ENCODE data around the gene ATG4A. TPM values are rescaled to one million over a fixed set of nuclear protein-coding genes. Genes with fewer than 3 reads are reported as not detected.

ATG4A gene
- polyA plus RNA-seq, 3 donors = 6.6 to 16.8 (median 16.6) TPM

DNA sequence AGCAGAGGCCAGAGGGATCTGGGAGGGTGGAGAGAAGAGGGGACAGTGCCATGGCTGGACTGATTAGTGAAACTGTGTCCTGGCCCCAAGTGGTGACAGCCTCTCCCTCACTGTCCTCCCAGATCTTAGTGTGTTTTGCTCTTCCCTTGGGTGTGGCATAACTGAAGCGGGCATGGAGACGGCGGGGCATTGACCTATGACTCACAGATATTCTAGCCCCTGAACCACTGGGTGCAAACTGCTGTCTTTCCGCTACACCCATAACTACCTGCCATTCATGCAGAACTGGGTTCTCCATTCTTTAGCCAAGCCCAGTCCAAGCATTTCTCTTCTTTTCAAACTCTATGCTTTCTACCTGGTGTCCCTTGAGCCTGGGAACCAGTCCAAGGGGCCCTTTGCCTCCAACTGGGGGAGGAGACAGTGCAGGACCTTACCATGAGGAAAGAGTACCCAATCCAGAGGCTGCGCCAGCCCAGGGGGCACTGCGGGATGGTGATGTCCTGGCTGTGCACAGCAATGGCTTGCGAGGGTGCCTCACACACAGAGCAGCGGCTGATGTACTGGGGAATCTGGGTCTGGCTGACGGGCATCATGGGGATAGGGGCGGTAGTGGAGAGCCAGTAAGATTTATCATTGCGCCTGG, 67.6 kb downstream of the ATG4A start:
- peaks cover 2% of the 10 kb centered on the region for H3K4me1 Mint-ChIP-seq
- 96% methylated on average over 9 of the region's 11 CpGs for WGBS (ENCODE audit: insufficient coverage)
- no peak overlapping the region for H3K4me3 Mint-ChIP-seq
- Histone ChIP-seq H3K27ac (ENCODE audit: low read depth in 1 of 2, low read length in 2 of 2) (no peak overlapping the region), H3K27me3 (ENCODE audit: control insufficient read depth in 2 of 2, insufficient read depth in 2 of 2, low read length in 2 of 2) (no peaks in the 10 kb centered on the region), H3K4me2 (replicated peaks; ENCODE audit: extremely low read depth, low read length, poor library complexity, severe bottlenecking) (no peak overlapping the region), H3K9me3 (replicated peaks in 1 of 2; ENCODE audit: control insufficient read depth in 1 of 2, insufficient read depth in 1 of 2, low read length in 2 of 2) (no peaks in the 10 kb centered on the region), H3K4me1 (ENCODE audit: control insufficient read depth in 1 of 2, insufficient read depth in 2 of 2, low read length in 2 of 2) (no peaks in the 10 kb centered on the region), H3K4me3 (replicated peaks in 1 of 3; ENCODE audit: low read depth in 2 of 3, low read length in 3 of 3) (no peak overlapping the region), H2AFZ (ENCODE audit: insufficient read depth, low read depth, low read length, poor library complexity, severe bottlenecking) (no peak overlapping the region), H4K20me1 (ENCODE audit: insufficient read depth, low read length) (no peaks in the 10 kb centered on the region), H3K79me2 (ENCODE audit: insufficient read depth, low read length) (no peaks in the 10 kb centered on the region), H3K36me3 (replicated peaks in 1 of 2; ENCODE audit: control insufficient read depth in 1 of 2, insufficient read depth in 2 of 2, low read length in 2 of 2) (peaks cover 7 to 10% of the 10 kb centered on the region in 2 donors), H3K9ac (ENCODE audit: insufficient read depth, low read length, poor library complexity, severe bottlenecking) (no peak overlapping the region)
- peaks cover 0 to 3% (median 0%) of the 10 kb centered on the region in 7 donors for H3K9me3 Mint-ChIP-seq
- intact Hi-C loops (cut with micrococcal nuclease) = no loop called here
- no peak overlapping the region for H3K27ac Mint-ChIP-seq
- peaks cover 0 to 9% (median 0%) of the 10 kb centered on the region in 3 donors for H3K27me3 Mint-ChIP-seq (ENCODE audit: low read depth in 3 of 3)
- TF ChIP-seq, protein P1, sequence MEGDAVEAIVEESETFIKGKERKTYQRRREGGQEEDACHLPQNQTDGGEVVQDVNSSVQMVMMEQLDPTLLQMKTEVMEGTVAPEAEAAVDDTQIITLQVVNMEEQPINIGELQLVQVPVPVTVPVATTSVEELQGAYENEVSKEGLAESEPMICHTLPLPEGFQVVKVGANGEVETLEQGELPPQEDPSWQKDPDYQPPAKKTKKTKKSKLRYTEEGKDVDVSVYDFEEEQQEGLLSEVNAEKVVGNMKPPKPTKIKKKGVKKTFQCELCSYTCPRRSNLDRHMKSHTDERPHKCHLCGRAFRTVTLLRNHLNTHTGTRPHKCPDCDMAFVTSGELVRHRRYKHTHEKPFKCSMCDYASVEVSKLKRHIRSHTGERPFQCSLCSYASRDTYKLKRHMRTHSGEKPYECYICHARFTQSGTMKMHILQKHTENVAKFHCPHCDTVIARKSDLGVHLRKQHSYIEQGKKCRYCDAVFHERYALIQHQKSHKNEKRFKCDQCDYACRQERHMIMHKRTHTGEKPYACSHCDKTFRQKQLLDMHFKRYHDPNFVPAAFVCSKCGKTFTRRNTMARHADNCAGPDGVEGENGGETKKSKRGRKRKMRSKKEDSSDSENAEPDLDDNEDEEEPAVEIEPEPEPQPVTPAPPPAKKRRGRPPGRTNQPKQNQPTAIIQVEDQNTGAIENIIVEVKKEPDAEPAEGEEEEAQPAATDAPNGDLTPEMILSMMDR (IDR thresholded peaks at IDR 0.05) = no peak
- H3K36me3 Mint-ChIP-seq = peaks cover 11 to 13% of the 10 kb centered on the region in 2 donors
- DNase-seq = no peak

DNA sequence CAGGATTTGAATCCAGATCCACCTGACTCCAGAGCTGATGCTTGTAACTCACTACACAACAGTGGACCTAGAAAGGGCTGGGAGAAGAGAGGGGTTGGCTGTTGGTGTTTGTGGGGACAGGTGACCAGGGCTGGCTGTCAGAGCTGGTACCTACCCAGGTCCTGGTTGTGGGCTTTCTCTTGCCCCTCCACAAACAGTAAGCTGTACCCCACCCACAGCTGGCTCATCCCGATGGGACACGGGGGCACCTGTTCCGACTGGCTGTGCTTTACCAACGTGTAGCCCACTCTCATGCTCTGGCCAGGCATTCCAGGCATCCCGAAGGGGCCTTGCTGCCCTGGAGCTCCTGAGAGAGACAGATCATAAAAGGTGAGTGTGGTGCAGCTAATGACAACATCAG, 68.7 kb downstream of the ATG4A start:
- no peak for DNase-seq
- Histone ChIP-seq H3K27ac (ENCODE audit: low read depth in 1 of 2, low read length in 2 of 2) (no peak overlapping the region), H4K20me1 (ENCODE audit: insufficient read depth, low read length) (no peaks in the 10 kb centered on the region), H3K9ac (ENCODE audit: insufficient read depth, low read length, poor library complexity, severe bottlenecking) (no peak overlapping the region), H3K9me3 (replicated peaks in 1 of 2; ENCODE audit: control insufficient read depth in 1 of 2, insufficient read depth in 1 of 2, low read length in 2 of 2) (no peaks in the 10 kb centered on the region), H3K79me2 (ENCODE audit: insufficient read depth, low read length) (no peaks in the 10 kb centered on the region), H3K4me1 (ENCODE audit: control insufficient read depth in 1 of 2, insufficient read depth in 2 of 2, low read length in 2 of 2) (no peaks in the 10 kb centered on the region), H2AFZ (ENCODE audit: insufficient read depth, low read depth, low read length, poor library complexity, severe bottlenecking) (no peak overlapping the region), H3K4me2 (replicated peaks; ENCODE audit: extremely low read depth, low read length, poor library complexity, severe bottlenecking) (no peak overlapping the region), H3K27me3 (ENCODE audit: control insufficient read depth in 2 of 2, insufficient read depth in 2 of 2, low read length in 2 of 2) (no peaks in the 10 kb centered on the region), H3K36me3 (replicated peaks in 1 of 2; ENCODE audit: control insufficient read depth in 1 of 2, insufficient read depth in 2 of 2, low read length in 2 of 2) (peaks cover 4 to 8% of the 10 kb centered on the region in 2 donors), H3K4me3 (replicated peaks in 1 of 3; ENCODE audit: low read depth in 2 of 3, low read length in 3 of 3) (no peak overlapping the region)
- intact Hi-C loops (cut with micrococcal nuclease) = no loop called here
- TF ChIP-seq, protein P1 (IDR thresholded peaks at IDR 0.05) = no peak
- peaks cover 0 to 3% (median 0%) of the 10 kb centered on the region in 7 donors for H3K9me3 Mint-ChIP-seq
- H3K36me3 Mint-ChIP-seq = peaks cover 3 to 7% of the 10 kb centered on the region in 2 donors
- H3K4me3 Mint-ChIP-seq = no peak overlapping the region
- no peak overlapping the region for H3K27ac Mint-ChIP-seq
- peaks cover 2% of the 10 kb centered on the region for H3K4me1 Mint-ChIP-seq
- H3K27me3 Mint-ChIP-seq (ENCODE audit: low read depth in 3 of 3) = peaks cover 0 to 9% (median 0%) of the 10 kb centered on the region in 3 donors
- no CpG with 5 or more reads among the region's 5 CpGs for WGBS (ENCODE audit: insufficient coverage)

Data from CD14-positive monocyte (primary cell).